HG03521 (cell line): ENCODE data around the gene SETDB1.
A peak's percentile ranks its signal among the peaks of the same experiment; 100 is the strongest.
"Not testable (repeated sequence)": the region's sequence is repeated elsewhere in the genome, so short reads cannot be mapped to it uniquely, and the experiment has no call there.

Experiments
- ATAC-seq: cut with Tn5 transposase; IDR thresholded peaks from one replicate; pipeline ENCODE4 v1.9.1; 2021; ENCODE audit warnings: mild to moderate bottlenecking, moderate library complexity; ENCODE audit not compliant: unreplicated experiment

The SETDB1 gene

GRCh38 chr1:150928775-150929174 is 2.6 kb downstream of the SETDB1 start:
- ATAC-seq, result not testable (repeated sequence)

GRCh38 chr1:150931773-150932172 is 5.6 kb downstream of the SETDB1 start:
- ATAC-seq, result no peak

GRCh38 chr1:150944856-150945255 is 18.7 kb downstream of the SETDB1 start:
- ATAC-seq, result no peak

GRCh38 chr1:150954708-150955107 is 28.5 kb downstream of the SETDB1 start:
- no peak for ATAC-seq

GRCh38 chr1:150955280-150955679 is 29.1 kb downstream of the SETDB1 start:
- no peak for ATAC-seq

- ATAC-seq, result no peak
Observed at GRCh38 chr1:150957666-150958065, 31.5 kb downstream of the SETDB1 start.

- no peak for ATAC-seq
Observed at GRCh38 chr1:150960646-150961045, 34.5 kb downstream of the SETDB1 start.

- ATAC-seq, result no peak
Observed at GRCh38 chr1:150961756-150962155, 35.6 kb downstream of the SETDB1 start.

GRCh38 chr1:150963321-150964163 is 37.4 kb downstream of the SETDB1 start:
- no peak for ATAC-seq

- ATAC-seq, result no peak
Observed at GRCh38 chr1:150964164-150964489, 38.0 kb downstream of the SETDB1 start.

GRCh38 chr1:150965605-150966004 is 39.4 kb downstream of the SETDB1 start:
- no peak for ATAC-seq

- no peak for ATAC-seq
Observed at GRCh38 chr1:150966011-150966410, 39.8 kb downstream of the SETDB1 start.

GRCh38 chr1:150967936-150968335 is 41.8 kb downstream of the SETDB1 start:
- ATAC-seq, result no peak

GRCh38 chr1:150968491-150968890 is 42.3 kb downstream of the SETDB1 start:
- ATAC-seq, result no peak

GRCh38 chr1:150969626-150970025 is 43.5 kb downstream of the SETDB1 start:
- no peak for ATAC-seq

GRCh38 chr1:150970808-150971582 is 44.8 kb downstream of the SETDB1 start:
- ATAC-seq, result no peak

- ATAC-seq, result no peak
Observed at GRCh38 chr1:150971583-150972416, 45.6 kb downstream of the SETDB1 start.

GRCh38 chr1:150972417-150972940 is 46.3 kb downstream of the SETDB1 start:
- no peak for ATAC-seq

- ATAC-seq, result no peak
Observed at GRCh38 chr1:150973258-150973835, 47.2 kb downstream of the SETDB1 start.

GRCh38 chr1:150973836-150974579 is 47.8 kb downstream of the SETDB1 start:
- ATAC-seq, result peak; percentile 38
